ENCODE measurements around the gene ERBB3.

DNA sequence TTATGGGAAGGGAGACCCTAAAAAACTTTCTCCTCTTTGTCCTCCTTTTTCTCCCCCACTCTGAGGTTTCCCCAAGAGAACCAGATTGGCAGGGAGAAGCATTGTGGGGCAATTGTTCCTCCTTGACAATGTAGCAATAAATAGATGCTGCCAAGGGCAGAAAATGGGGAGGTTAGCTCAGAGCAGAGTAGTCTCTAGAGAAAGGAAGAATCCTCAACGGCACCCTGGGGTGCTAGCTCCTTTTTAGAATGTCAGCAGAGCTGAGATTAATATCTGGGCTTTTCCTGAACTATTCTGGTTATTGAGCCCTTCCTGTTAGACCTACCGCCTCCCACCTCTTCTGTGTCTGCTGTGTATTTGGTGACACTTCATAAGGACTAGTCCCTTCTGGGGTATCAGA lies 42.8 kb upstream of the ERBB3 start:
- TF ChIP-seq, protein P1, sequence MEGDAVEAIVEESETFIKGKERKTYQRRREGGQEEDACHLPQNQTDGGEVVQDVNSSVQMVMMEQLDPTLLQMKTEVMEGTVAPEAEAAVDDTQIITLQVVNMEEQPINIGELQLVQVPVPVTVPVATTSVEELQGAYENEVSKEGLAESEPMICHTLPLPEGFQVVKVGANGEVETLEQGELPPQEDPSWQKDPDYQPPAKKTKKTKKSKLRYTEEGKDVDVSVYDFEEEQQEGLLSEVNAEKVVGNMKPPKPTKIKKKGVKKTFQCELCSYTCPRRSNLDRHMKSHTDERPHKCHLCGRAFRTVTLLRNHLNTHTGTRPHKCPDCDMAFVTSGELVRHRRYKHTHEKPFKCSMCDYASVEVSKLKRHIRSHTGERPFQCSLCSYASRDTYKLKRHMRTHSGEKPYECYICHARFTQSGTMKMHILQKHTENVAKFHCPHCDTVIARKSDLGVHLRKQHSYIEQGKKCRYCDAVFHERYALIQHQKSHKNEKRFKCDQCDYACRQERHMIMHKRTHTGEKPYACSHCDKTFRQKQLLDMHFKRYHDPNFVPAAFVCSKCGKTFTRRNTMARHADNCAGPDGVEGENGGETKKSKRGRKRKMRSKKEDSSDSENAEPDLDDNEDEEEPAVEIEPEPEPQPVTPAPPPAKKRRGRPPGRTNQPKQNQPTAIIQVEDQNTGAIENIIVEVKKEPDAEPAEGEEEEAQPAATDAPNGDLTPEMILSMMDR (IDR thresholded peaks at IDR 0.05), result no peak
- TF ChIP-seq POLR2AphosphoS5 (IDR thresholded peaks at IDR 0.05) (no peak), POLR2A (IDR thresholded peaks at IDR 0.05; ENCODE audit: low read depth) (no peak)
